SK-MEL-5 (cell line): Measurements from ENCODE around the gene MRPL41. TPM values are rescaled to one million over a fixed set of nuclear protein-coding genes. Genes with fewer than 3 reads are reported as not detected.
"Not testable (repeated sequence)": the region's sequence is repeated elsewhere in the genome, so short reads cannot be mapped to it uniquely, and the experiment has no call there.

Experiments
- DNase-seq: peaks from one replicate; pipeline ENCODE4 v3.0.0-alpha.2; 2016; ENCODE audit warnings: low read depth, low spot score
- in situ Hi-C: cut with HindIII; loops from 2 replicates; pipeline ENCODE4 v1.10.0; 2016; ENCODE audit warnings: low sequenced_read_pairs, high pct_unique_total_duplicates, low pct_unique_long_range_greater_than_20kb
- total RNA-seq: library from RNA; depleted of rRNA; stranded (reverse); fragments of >200 nt; shearing (Covaris generic); gene quantifications from 2 replicates; pipeline ENCODE4 v1.2.3, GENCODE V29; 2014

The MRPL41 gene
- total RNA-seq, 1 experiment from 2014 or later, result 95.9 TPM

GRCh38 chr9:137519553-137519952 is 32.1 kb upstream of the MRPL41 start:
- in situ Hi-C loops, result no loop called here
- no peak for DNase-seq

GRCh38 chr9:137520614-137521404 is 30.9 kb upstream of the MRPL41 start:
- in situ Hi-C loops, result no loop called here
- no peak for DNase-seq

- in situ Hi-C loops, result no loop called here
- DNase-seq, result no peak
Observed at GRCh38 chr9:137521405-137521985, 30.2 kb upstream of the MRPL41 start.

GRCh38 chr9:137522746-137523455 is 28.8 kb upstream of the MRPL41 start:
- DNase-seq, result no peak
- in situ Hi-C loops, result no loop called here

GRCh38 chr9:137524161-137524980 is 27.3 kb upstream of the MRPL41 start:
- in situ Hi-C loops, result no loop called here
- DNase-seq, result no peak

DNA sequence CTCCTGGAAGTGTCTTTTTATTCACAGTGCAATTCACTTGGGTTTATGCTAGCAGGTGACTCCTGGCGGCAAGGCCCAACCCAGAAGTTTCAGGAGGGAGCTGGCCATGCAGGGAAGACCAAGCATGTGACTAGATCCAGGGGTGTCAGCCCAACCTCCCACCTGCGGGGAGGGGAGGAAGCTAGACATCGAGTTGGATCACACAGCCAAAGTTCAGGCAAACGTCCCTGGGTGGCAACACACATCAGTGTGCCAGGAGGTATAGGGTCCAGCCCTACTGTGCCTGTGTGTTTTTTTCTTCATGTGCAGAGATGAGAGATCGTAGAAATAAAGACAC is 26.7 kb upstream of the MRPL41 start:
- in situ Hi-C loops, result no loop called here
- DNase-seq, result no peak

DNA sequence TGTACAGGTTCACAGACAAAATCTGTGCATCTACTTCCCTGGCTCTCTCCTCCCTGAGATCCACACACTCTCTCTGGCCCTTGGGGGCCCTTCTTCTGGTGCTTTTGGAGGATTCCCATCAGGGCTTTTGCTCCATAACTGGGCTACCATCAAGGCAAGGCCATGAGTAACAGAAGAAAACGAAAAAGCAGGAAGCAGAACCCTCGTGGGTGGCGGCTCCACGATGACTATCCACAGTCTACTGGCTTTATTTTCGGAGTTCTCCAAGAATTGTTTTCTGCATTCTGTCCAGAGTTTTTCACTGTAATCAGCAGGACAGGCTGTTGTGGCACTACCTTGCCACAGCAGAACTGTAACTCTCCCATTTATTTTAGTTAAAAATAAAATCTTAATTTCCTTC is 21.3 kb upstream of the MRPL41 start:
- DNase-seq, result no peak
- in situ Hi-C loops, result no loop called here

- DNase-seq, result no peak
- in situ Hi-C loops, result no loop called here
Observed at GRCh38 chr9:137531099-137531765, 20.4 kb upstream of the MRPL41 start.

DNA sequence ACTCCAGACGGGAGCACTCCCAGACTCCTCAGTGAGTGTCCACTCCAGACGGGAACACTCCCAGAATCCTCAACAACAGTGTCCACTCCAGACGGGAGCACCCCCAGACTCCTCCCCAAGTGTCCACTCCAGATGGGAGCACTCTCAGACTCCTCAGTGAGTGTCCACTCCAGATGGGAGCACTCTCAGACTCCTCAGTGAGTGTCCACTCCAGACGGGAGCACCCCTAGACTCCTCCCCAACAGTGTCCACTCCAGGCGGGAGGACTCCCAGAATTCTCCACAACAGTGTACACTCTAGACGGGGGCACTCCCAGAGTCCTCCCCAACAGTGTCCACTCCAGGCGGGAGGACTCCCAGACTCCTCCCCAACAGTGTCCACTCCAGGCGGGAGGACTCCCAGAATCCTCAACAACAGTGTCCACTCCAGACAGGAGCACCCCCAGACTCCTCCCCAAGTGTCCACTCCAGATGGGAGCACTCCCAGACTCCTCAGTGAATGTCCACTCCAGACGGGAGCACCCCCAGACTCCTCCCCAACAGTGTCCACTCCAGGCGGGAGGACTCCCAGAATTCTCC is 18.7 kb upstream of the MRPL41 start:
- in situ Hi-C loops, DNase-seq: not testable (repeated sequence)

- DNase-seq, result peak; percentile 85
- in situ Hi-C loops, result no loop called here
Observed at GRCh38 chr9:137534256-137535119, 17.2 kb upstream of the MRPL41 start.

GRCh38 chr9:137535120-137535428 is 16.6 kb upstream of the MRPL41 start:
- in situ Hi-C loops, result no loop called here
- DNase-seq, result no peak

GRCh38 chr9:137536594-137537131 is 15.0 kb upstream of the MRPL41 start:
- DNase-seq, in situ Hi-C loops: not testable (repeated sequence)

- in situ Hi-C loops, result no loop called here
- DNase-seq, result no peak
Observed at GRCh38 chr9:137538058-137538457, 13.6 kb upstream of the MRPL41 start.

DNA sequence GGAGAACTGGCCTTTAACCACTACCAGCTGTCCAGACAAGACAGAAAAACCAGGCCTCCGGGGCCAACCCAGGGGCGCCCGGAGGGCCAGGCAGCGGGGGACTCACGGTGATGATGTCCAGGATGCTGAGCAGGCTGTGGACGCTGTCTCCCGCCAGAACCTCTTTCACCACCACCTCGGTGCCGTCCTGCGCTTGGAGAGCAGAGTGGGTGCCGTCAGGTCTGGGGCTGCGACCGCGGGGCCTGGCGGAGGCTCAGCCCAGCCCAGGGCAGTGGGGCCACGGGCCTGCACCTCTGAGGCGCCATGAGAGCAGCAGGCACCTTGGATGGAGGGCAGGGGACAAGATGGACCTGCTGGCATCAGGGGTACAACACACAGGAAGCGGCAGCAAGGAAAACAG is 11.1 kb upstream of the MRPL41 start:
- DNase-seq, result no peak
- in situ Hi-C loops, result no loop called here

GRCh38 chr9:137542486-137542885 is 9.2 kb upstream of the MRPL41 start:
- in situ Hi-C loops, result no loop called here

GRCh38 chr9:137543237-137543963 is 8.3 kb upstream of the MRPL41 start:
- DNase-seq, result no peak
- in situ Hi-C loops, result no loop called here

More at GRCh38 chr9:137542486-137542885, 9.2 kb upstream of the MRPL41 start:
- no peak for DNase-seq
